Measurements from ENCODE around the gene DHX32.

DNA sequence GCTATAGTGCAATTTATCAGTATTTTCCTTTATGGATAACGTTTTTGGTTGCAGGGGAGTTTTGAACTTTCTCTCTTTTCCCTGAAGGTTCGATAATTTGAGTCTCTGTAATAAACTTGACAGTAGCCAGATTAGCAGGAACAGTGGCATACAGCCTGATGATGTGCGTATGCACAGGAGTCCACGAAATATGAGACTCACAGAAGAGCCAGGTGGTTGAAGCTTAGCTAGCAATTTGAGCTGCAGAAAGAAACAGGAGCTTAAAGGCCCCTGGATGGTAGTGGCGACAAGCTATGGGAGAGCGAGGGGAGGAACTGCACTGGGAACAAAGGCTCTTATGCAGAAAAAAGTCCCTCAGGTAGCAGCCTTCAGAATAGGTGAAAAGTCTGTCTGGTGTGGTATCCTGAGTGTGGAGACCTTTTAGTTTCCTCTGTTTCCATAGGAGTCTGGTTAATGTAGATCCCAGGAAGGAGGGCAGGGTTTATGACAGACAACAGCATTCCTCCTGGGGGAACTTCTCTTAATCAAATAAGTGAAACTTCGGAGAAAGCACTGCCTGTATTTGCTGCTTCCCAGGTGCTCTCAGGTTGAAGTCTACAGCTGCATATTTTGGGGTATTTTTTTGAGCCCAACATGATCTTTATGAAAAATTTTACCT, 48.0 kb upstream of the DHX32 start:
- TF ChIP-seq, protein P1, sequence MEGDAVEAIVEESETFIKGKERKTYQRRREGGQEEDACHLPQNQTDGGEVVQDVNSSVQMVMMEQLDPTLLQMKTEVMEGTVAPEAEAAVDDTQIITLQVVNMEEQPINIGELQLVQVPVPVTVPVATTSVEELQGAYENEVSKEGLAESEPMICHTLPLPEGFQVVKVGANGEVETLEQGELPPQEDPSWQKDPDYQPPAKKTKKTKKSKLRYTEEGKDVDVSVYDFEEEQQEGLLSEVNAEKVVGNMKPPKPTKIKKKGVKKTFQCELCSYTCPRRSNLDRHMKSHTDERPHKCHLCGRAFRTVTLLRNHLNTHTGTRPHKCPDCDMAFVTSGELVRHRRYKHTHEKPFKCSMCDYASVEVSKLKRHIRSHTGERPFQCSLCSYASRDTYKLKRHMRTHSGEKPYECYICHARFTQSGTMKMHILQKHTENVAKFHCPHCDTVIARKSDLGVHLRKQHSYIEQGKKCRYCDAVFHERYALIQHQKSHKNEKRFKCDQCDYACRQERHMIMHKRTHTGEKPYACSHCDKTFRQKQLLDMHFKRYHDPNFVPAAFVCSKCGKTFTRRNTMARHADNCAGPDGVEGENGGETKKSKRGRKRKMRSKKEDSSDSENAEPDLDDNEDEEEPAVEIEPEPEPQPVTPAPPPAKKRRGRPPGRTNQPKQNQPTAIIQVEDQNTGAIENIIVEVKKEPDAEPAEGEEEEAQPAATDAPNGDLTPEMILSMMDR (IDR thresholded peaks at IDR 0.05), result no peak
- TF ChIP-seq EP300 (IDR thresholded peaks at IDR 0.05) (no peak), POLR2AphosphoS5 (IDR thresholded peaks at IDR 0.05) (no peak)

Measured in gastroesophageal sphincter (tissue), 3 donors.